Dedifferentiated amniotic fluid mesenchymal stem cell (primary cell): ENCODE measurements around the gene MFAP2.
"Not testable (repeated sequence)": the region's sequence is repeated elsewhere in the genome, so short reads cannot be mapped to it uniquely, and the experiment has no call there.

Experiments
- DNase-seq: peaks from one replicate; pipeline ENCODE4 v3.0.0-alpha.2; 2016; ENCODE audit errors: extremely low spot score

MFAP2 gene

GRCh38 chr1:16929146-16930041 lies 51.0 kb downstream of the MFAP2 start:
- not testable (repeated sequence) for DNase-seq

- no peak for DNase-seq
Measured at GRCh38 chr1:16927711-16928485, 52.5 kb downstream of the MFAP2 start.

- no peak for DNase-seq
Measured at GRCh38 chr1:16927256-16927655, 53.2 kb downstream of the MFAP2 start.

GRCh38 chr1:16926491-16927073 lies 53.8 kb downstream of the MFAP2 start:
- no peak for DNase-seq

GRCh38 chr1:16925635-16926490 lies 54.6 kb downstream of the MFAP2 start:
- no peak for DNase-seq

GRCh38 chr1:16924919-16925477 lies 55.4 kb downstream of the MFAP2 start:
- DNase-seq, result no peak
